HG02981 (cell line): Measurements from ENCODE around the gene HOMER1.
"Not testable (repeated sequence)": the region's sequence is repeated elsewhere in the genome, so short reads cannot be mapped to it uniquely, and the experiment has no call there.

Experiments
- ATAC-seq: cut with Tn5 transposase; IDR thresholded peaks from one replicate; pipeline ENCODE4 v1.9.1; 2021; ENCODE audit warnings: mild to moderate bottlenecking, moderate library complexity; ENCODE audit not compliant: unreplicated experiment

Gene HOMER1

DNA sequence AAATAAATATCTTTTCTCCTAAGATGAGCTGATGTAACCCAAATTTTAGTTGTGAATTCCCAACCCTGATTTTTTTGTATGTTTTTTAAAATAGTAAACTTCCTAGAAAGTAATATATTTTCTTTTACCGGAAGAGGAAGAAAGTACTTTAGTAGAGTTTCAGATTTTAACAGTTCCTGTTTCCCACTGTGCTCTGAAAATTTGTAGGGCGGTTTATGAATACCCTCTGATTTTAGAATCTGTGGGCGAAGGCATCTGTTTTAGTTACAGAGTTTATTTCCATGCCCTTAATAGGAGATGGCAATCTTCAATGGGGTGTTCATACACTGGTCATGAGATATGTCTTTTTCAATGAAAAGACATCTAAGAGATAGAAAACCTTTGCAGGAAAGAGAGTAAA is 3.7 kb upstream of the HOMER1 start:
- ATAC-seq = no peak

DNA sequence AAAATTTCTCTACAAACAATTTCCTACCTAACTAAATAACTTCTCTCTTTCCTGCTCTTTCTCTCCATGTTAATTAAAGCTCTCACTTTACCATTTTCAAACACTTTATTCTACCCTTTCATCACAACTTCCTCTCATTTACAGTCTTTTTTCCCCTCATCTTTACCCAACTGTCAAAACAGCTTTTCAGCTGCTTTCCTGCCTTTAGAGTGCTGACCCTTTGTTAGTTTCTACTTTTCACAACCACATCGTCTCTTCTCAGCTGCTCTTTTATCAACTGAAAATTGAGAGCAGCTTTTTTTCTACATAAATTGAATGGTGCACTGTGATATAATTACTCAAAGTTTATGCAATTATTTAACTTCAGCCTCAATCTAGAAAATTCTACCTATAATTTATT is 3.1 kb upstream of the HOMER1 start:
- no peak for ATAC-seq

DNA sequence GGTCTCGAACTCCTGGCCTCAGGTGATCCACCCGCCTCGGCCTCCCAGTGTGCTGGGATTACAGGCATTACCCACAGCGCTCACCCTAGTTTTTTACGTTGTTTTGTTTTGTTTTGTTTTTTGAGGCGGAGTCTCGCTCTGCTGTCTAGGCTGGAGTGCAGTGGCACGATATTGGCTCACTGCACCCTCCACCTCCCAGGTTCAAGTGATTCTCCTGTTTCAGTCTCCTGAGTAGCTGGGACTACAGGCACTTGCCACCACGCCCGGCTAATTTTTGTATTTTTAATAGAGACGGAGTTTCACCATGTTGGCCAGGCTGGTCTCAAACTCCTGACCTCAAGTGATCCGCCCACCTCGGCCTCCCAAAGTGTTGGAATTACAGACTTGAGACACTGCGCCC is 2.4 kb upstream of the HOMER1 start:
- ATAC-seq = not testable (repeated sequence)

DNA sequence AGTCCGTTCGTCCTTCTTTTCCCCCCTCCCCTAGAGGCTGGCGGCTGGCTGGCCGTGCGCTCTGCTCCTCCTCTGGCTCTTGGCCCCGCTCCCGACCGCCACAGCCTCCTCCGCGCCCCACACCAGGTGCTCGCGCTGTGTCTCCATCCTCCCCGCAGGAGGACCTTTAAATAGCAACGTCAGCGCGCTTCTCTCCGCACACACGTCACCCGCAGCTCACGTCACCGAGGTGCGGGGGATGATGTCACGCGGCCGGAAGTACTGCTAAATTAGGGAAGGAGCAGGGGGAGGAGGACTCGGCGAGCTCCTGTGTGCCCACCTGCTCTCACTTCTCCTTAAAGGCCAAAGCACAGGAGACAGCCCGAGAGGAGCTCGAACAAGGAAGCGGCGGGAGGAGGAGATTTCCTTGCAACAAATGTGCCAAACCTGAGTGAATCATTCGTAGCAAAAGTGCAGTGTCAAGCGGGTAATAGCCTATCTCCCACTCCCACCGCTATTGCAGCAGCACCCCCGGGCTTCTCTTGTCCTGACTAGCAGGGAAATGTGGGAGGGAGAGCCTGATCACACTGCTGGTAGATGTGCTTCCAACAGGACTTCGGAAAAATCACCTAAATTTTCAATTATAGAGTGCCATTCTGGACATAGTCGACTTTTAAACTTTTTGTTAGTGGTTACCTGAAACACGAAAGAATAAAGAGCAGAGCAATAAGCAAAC is 614 bp upstream of the HOMER1 start:
- peak; percentile 82 for ATAC-seq

DNA sequence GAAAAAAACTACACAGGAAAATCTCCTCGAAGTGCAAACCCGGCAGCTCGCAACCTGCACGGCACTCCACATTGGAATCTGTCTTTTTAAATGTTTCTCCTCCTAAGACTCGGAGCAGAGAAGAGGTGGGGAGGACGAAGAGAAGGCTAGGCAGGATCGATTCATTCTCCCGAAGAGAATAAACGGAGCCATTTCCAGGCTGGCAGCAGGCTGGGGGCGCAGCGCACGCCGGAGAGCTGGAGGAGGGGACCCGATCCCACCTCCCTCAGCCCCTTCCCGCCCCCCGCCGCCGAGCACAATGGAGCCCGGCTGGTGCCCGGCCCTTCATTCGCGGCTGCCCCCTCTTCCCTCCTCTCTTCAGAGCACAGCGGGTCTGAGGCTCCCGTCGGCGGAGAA is 628 bp downstream of the HOMER1 start:
- ATAC-seq = peak; percentile 1

DNA sequence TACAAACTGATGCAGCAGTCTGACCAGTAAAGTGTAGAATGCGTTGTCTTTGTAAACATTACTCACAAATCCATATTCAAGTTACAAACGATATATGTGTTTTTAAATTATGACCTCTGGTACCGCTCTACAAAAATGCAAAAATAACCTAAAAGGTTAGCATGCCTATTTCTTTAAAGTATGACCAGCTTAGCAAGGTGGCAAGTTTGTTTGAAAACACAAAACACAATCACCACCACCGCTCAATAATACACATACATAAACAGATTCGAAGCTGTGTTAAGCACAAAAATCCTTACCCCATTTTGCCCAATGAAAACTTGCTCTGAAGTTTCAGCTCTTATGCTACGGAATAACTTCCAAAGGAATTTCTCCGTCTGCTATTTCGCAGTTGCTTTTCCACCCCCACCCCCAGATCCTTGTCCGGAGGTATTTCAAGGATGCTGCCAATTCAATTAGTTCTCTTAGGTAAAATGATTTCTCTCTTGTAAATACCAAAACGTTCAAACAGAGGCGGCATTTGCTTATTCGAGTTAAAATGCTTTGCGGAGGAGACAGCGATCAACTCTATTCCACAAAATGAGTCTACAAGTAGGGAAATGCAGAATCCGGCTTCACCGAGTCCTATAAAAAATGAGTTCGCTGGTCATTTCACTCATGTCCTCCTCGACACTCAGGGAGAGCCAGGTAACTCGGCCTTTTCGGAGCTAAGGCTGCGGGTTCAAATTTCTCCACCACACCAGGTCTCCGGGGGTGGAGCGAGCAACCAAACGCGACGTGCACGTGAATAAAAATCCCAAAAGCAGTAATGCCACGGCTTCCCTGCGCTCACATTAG is 1.2 kb downstream of the HOMER1 start:
- no peak for ATAC-seq

DNA sequence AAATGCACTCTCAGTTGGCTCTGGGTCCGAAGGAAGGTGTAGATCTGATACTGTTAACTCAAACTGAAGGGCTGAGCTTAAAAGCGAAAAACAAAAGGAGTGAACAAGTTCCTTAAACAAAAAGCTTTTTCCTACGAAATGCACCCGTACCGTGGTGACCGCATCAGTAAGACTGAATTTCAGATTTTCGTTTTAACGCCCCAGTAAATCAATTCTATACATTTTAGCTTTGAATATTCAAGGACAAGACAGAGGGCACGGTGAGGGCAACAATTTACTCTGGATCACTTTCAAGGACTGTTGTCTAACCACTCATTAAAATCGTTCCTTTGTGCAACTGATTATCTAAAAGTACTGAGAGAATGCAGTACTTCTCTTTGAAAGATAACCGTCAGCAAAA is 1.9 kb downstream of the HOMER1 start:
- no peak for ATAC-seq

DNA sequence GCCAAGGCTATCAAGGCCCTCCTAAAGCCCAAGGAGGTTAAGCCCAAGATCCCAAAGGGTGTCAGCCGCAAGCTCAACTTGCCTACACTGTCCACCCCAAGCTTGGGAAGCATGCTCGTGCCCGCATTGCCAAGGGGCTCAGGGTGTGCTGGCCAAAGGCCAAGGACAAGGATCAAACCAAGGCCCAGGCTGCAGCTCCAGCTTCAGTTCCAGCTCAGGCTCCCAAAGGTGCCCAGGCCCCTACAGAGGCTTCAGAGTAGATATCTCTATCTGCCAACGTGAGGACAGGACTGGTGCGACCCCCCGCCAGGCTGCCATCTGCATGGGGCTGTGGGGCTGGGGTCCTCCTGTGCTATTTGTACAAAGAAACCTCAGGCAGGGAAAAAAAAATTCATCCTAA is 3.3 kb downstream of the HOMER1 start:
- no peak for ATAC-seq

DNA sequence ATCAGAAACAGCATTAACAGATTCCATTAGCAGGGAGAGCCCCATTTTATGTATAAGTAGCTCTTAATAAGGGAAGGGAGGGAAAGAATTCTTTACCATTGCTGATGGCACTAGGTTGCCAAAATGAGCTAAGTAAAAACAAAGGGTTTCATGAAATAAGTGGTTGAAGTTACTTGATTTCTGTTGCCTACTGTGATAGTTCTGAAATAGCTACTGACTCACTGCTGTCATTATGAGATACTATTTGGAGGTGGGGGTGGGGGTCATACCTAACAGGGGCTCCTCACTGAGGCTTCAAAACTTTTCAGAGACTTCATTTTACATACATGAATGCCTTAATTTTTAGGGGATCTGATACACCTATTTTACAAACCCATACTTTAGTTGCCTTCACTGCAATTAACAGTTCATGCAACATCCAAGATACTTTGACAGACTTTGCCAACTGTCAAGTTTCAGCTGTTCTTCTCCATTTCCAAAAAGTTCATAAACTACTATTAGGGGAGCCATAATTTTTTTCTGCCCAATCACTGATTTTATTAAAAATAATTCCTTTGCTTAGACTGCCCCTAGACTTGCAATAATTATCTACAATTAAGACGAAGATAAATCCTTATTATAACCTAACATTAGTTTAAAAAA is 4.6 kb downstream of the HOMER1 start:
- no peak for ATAC-seq

DNA sequence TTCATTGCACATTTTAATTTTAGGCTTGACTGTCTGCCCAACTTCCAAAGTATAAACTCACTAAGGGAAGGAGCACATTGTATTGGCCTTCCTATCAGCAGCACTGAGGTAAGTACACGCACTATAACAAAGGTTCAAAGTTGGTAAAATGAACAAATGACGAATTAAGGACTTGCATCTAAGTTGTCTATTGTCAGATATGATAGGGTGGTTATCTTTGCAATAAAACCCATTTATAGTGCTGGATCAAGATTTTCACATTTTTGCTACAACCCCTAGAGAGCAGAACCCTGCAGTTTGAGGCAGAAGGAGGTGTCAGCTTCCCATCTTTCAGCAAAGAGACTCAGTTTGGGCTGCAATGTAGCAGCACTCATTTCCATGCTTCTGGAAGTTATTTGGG is 5.1 kb downstream of the HOMER1 start:
- no peak for ATAC-seq

DNA sequence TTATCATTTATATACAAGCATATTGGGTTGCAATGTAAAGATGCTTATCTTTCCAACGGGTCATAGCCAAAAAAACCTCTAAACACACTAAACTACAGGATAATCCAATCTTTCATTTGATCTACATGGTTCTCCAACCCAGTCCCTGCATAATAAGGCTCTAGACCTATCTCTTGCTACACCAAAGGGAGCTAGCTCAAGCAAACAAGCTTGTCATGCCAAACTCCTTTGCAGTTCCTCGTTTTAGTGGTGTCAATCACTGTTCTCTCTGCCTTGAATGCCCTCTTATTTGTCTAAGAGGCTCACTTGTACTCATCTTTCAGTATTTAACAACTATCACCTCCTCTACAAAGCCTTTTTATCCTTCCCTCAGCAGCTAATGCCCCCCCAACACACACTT is 5.6 kb downstream of the HOMER1 start:
- ATAC-seq = no peak

DNA sequence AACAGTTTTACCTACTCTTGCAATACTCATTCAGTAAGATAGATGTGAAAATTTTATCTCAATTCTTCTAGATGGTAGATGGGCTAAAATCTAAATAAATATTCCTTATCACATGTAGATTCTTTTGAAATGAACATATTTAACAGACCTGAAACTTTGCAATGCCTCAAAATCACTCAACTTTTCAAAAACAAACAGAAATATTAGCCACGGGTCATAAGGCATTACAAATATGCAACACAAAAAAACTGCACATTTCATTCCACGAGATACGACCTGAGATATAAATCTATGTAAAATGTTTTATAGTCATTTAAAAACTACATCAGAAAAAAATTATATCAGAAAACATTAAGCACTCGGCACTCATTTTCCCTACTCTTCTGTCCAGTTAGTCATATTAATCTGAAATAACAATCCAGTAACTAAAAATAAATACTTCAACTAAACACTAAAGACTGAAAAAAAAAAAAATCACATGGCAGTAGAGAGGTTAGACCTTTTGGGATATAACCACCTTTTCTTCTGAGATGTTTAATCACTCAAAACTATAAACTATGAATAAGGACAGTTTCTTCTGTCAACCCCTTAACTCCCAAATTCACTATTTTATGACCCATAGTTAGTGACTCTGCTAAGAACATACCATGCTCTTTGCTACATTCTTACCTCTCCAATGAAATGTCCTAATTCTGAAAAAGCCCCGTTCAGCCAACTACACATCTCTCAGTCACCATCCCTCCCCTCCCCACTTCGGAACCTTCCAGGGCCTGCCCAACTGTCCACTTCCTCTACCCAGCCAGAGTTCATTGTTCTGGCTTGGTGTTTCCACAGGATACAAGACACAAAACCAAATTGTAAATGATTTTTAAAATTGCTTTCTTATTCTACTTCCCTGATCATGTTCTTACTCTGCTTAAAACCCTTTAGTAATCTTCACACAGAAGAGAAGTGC is 6.4 kb downstream of the HOMER1 start:
- no peak for ATAC-seq

DNA sequence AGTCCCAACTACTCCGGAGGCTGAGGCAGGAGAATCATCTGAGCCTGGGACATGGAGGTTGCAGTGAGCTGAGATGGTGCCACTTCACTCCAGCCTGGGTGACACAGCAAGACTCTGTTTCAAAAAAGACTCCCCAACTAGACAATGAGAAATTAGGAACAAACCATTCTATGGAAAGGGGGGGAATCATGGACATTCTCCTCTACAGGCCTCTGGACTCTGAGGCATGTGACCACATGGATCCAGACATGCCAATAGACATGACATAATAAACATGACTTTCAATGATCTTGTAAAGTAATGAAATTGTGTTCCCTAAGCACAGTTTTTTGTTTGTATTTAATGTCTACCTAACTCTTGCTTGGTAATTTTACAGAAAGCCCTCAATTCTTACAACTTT is 8.8 kb downstream of the HOMER1 start:
- ATAC-seq = no peak

DNA sequence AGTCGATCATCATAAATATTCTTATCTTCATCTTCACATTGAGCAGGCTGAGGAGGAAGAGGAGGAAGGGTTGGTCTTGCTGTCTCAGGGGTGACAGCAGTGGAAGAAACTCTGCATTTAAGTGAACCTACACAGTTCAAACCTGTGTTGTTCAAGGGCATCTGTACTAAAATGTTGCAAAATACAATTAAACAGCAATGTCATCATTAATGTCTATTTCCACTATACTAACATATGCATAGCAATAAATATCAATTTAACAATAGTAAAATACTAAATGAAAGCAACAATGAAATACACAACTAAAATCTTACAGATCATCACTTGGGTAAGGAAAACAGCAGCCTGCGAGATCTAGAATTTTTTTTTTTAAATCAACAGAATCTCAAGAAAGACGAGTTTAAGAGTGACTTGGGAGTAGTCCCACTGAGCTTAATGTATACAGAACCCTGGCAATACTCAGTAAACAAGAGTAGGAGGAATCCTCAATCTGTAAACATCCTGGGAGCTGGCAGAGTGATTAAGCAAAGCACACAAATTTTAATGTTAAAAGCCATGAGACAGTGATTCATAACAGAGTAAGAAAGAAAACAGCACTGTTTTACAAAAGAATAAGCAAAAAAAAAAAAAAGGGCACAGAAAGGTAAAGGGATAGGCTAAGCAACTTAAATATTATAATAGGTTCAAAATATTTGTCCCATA is 10.0 kb downstream of the HOMER1 start:
- ATAC-seq = no peak

DNA sequence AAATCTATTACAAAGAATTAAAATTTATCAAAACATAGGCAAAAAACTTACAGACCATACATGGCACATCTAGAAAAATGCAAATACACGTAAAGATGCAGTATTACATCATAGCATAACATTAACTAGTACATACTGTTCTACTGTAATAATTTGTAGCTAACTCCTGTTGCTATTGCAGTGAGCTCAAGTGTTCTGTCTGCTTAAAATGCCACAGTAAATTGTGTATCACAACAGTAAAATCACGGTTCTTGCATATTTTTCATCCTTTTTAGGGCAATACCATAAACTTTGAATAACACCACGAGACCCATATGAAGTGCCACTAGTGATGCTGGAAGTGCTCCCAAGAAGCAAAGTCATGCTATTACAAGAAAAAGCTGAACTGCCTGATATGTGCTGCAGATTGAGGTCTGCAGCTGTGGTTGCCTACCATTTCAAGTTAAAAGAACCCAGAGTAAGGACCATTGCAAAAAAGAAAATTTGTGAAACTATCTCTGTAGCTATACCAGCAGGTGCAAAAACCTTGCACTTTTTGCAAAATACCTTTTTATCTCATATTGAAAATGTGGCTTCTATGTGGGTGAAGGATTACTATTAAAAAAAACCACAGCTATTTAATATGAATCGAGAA is 14.2 kb downstream of the HOMER1 start:
- ATAC-seq = no peak

DNA sequence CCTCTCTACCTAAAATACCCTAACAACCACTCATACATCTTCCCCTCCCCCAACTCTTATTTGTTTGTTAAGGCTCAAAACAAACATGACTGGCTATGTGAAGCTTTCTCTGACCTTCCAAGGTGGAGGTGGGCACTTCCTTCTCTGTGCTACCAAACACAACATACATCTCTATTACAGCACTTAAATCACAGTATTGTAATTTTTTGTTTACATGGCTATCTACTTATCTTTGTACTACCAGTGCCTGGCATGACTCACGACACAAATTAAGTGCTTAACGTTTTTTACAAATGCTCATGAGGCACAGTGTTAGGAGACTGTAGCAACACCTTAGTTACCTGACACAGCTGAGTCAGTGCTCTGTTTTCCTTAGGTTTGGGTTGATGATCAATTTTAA is 18.6 kb downstream of the HOMER1 start:
- ATAC-seq = no peak

DNA sequence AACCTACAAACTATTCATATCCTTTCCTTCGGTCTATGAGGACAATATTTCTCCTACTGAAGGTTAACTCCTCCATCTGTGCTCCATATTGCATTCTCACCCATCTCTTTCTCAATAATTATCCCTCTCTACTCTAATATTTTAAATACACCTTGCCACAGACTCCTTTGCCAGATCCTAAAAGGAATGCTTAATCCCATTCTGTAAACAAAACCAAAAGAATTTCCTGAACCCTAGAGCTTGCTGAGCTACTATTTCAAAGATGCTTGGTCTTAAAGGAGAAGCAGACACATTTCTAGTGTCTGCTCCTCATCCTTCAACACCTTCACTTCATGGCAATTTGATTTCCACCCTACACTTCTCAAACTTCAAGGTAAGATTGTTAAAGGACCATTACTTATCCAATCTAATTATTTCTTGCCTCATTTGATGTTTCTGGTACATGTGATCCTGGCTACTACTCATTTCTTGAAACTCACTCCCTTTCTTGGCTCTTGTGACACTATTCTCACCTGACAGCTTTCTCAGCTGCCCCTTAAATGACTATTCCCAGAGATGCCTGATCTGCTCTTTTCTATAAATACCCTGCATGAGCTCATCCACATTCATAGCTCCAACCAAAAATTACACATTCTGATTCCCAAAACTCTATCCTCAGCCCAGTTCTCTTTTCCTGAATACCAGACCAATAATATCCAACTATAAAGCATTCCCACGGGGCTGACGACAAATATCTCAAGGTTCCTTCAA is 20.2 kb downstream of the HOMER1 start:
- ATAC-seq = no peak

DNA sequence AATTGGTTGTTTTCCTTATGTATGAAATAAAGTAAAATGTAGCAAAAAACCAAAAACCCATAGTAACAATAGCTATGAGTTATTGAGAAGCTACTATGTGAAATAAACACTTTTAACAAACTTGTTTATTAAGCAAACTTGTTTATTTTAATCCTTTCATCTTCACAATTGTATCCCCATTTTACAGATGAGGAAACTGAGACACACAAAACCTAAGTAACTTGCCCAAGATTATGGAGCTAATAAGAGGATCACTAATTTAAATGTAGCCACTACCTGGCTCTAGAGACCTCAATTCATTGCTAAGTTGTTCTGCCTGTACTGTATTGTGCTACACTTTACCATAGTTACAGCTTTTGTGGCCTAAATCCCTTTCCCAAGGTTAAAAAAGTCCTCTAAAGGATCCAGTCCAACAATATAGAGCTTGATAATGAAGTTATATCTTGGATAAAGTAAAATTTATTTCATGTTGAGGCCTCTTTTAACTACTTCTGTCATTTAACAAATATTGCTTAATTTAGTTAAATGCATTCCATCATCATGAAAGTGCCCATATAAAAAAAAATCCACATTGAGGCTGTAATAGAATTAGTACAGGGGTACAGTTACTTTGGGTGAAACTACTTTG is 22.1 kb downstream of the HOMER1 start:
- ATAC-seq = no peak
